Measurements from ENCODE around the gene PAEP.
A peak's percentile ranks its signal among the peaks of the same experiment; 100 is the strongest.
"Not testable (repeated sequence)": the region's sequence is repeated elsewhere in the genome, so short reads cannot be mapped to it uniquely, and the experiment has no call there.

The PAEP gene

GRCh38 chr9:135526089-135526729, 35.3 kb upstream of the PAEP start:
- DNase-seq: no peak

DNA sequence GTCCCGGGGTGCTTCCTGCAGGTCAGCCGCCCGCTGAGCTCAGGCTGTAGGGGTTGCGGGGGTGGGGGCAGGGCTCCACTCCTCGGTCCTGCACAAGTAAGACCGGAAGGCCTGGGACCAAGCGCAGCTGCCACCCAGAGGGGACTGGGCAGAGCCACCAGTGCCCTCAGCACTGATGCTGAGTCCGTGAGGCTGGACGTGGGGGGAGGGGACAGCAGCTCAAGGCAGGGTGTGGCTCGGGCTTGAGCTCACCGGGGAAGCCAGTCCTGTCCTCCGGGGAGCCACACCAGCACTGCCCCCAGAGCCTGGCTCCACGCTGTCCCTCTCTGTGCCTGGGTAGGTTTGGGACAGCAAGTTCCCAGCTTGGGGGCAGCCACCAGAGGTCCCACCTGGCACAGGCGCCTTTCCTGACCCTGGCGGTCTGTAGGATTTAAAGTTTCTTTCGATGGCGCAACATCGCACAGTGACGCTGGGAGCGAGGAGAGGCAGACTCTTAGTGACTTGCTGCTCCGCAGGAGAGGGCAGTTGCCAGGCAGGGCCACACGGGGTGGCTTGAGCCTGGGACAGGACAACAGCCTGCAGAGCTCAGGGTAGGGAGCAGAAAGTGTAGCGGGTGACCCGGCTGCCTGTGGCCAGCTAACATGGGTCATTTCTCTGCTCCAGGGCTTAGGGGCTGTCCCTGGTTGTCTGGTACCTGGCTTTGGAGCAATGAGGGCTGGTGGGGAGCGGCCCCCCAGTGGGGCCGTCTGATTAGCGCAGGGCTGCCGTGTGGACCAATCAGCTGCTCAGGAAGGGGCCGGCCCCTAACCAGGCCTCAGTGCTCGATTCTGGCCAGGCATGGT, 34.6 kb upstream of the PAEP start:
- no peak for DNase-seq

GRCh38 chr9:135528842-135529435, 32.6 kb upstream of the PAEP start:
- not testable (repeated sequence) for DNase-seq

DNA sequence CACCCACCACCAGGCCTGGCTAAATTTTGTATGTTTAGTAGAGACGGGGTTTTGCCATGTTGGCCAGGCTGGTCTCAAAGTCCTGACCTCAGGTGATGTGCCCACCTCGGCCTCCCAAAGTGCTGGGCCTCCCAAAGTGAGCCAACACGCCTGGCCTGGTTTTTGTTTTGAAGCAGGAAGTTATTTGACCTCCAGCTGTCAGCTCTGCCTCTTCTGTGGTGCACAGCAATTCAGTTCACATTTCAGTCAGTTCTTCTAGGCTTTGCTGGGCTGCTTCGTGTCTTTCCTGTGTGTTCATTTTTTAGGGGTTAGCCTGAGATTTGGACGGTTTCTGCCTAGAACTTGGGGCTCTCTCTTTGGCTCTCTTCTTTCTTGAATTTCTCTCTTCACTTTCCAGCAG, 31.4 kb upstream of the PAEP start:
- DNase-seq: no peak

GRCh38 chr9:135531096-135531495, 30.5 kb upstream of the PAEP start:
- no peak for DNase-seq

- no peak for DNase-seq
These were observed 28.4 kb upstream of the PAEP start for GRCh38 chr9:135533113-135533512.

DNA sequence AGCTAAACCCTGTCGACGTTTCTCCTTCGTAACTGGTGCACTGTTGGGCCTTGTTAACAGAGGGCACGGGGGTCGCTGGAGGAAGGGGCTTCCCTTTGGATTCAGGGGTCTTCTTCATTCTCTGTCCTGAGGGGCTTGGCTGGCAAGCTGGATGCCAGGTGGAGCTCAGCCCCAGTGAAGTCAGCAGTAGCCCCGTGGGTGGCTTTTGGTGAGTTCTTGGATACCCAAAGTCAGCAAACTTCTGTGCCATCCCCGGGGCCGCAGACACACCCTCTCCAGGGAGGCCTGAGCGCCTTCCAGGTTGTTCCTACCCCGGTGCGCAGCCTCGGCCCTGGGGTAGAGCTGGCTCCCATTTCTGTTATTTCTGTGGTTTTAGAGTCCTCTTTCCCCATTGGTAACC, 27.9 kb upstream of the PAEP start:
- DNase-seq: no peak

GRCh38 chr9:135534192-135534711, 27.3 kb upstream of the PAEP start:
- DNase-seq: not testable (repeated sequence)

DNA sequence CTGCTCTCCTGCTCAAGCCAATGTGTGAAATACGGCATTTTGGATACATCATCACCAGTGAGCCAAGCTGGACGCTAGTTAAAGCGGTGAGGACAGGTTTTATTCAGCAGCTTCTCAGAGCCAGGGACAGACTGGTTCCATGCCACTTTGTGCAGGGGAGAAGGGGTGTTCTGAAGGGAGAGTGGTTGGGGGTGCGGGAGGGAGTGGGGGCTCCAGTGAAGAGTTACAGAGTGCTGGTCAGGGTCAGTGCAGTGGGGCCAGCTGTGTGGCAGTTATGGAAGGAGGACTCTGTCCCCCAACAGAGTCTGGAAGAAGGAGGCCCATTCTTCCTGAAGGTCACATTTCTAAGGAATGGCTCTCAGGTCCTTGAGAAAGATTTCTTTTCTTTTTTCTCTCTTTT, 26.7 kb upstream of the PAEP start:
- not testable (repeated sequence) for DNase-seq

GRCh38 chr9:135535631-135536030, 25.9 kb upstream of the PAEP start:
- not testable (repeated sequence) for DNase-seq

GRCh38 chr9:135536216-135536615, 25.3 kb upstream of the PAEP start:
- peak; percentile 74 for DNase-seq

DNA sequence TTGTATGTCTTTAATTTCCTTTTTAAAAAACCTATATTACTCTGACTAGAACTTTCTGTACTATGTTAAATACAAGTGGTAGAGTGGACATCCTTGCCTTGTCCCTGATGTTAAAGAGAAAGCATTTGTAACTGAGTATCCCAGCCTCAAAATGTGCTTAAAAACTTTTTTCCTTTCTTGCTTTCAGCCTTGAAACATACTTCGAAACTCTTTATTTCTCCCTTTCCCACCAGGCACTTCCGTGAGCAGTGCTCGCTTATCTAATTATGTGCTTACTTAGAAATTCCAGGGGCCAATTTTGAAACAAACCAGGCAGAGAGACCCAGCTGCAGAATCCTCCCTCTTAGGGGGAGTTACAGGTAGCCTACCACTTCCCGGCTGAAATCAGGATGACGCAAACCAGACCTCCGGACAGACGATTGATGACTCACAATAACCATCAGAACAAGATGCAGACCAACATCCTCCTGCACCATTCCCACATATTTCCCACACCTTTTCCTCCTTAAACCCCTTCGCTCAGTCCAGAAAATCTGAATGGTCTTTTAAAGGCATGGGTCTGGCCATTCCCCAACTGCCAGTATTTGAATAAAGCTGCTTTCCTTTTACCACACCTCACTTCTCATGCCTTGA, 18.2 kb upstream of the PAEP start:
- not testable (repeated sequence) for DNase-seq

GRCh38 chr9:135544981-135545635, 16.4 kb upstream of the PAEP start:
- no peak for DNase-seq

DNA sequence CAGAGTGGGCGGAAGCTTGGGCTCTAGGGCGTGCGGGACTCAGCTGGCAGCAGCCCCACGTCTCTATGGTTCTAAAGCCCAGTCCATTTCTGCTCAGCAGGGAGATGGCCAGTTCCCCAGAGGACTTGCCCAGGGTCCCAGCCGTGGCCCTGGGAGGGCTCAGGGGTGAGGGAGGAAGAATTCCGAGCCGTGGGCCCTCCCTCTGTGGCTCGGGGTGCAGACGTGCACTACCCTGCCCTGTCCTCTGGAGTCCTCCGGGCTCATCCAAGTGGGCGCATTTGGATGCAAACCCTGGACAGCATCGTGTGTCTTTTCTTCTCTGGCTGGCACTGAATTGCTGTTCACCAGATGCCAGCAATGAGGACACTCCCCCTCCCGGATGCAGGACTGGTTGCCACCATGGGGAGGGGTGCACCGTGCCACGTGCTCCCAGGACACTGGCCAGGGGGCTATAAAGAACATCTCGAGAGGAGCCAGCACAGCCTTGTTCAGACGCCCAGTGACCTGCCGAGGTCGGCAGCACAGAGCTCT, 15.8 kb upstream of the PAEP start, which contains the start of gene OBP2A:
Gene OBP2A (plus strand): TSS at position 481 of the 531 bp plus-strand sequence. CDS start 55 bp downstream, outside the sequence.
- DNase-seq: not testable (repeated sequence)

- not testable (repeated sequence) for DNase-seq
These were observed 14.6 kb upstream of the PAEP start for GRCh38 chr9:135546792-135547617.

DNA sequence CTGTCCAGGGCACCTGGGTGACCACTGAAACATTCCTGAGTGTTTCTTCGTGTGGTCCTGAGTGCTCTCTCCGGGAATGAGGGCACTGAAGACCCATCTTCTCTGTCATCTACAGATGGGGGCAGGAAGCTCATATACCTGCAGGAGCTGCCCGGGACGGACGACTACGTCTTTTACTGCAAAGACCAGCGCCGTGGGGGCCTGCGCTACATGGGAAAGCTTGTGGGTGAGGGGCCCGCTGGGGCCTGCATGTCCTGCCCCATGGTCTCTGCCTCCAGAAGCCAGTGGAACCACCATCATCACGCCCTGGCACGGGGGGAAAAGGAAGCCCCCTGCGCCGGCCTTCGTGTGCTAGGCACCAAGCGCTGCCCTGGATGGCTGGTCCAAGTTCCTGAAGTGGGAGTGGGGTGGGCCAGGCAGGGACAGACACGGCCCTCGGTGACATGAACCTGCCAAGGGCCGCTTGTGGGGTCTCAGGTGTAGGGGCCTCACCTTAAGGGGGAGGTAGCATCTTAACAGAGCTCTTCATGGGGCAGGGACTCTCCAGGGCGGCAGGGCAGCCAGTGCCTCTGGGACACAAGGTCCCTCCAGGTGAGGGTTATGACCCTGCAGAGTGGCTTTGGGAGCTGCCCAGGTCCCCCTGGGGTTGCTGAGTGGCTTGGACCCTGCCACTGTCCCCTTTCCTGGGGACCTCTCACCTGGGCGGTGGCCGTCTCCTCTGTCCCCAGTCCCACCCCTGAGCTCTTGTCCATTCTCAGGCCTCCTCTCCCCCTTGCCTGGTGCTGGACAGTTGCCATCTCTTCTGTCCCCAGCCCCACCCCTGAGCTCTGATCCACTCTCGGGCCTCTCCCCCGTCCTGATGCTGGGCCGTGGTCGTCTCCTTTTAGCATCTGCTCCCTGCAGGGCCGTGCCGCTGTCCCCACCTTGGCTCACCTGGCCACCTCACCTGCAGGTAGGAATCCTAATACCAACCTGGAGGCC, 13.5 kb upstream of the PAEP start:
- DNase-seq: no peak

- not testable (repeated sequence) for DNase-seq
These were observed 11.8 kb upstream of the PAEP start for GRCh38 chr9:135549478-135550343.

DNA sequence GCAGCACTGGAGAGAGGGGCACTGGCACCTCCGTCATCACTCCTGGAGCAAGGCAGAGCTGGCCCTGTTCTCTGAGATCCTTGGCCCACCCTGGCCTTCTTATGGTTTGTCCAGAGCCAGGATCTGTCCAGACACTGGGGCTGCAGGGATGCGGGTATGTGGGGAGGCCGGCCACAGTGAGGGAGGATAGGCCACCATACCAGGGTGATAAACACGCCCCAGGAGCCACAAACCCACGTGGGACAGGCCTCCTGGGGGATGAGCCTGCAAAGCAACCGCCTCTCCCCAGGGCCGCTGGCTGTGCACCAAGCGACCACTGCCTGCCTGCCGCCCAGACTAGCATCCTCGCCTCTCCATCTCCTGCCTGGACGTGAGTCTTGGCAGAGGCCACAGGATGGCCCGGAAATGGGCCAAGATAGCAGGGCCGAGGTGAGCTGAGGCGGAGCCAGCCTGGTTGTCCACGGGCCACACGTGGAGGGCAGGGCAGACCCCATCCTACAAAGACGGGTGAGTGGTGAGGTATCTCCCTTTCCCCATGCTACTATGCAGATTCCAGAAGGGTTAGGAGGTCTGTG, 11.1 kb upstream of the PAEP start:
- no peak for DNase-seq

- no peak for DNase-seq
These were observed 10.5 kb upstream of the PAEP start for GRCh38 chr9:135551031-135551430.
